Keratinocyte (primary cell): ENCODE results near the gene WBP1. TPM values are rescaled to one million over a fixed set of nuclear protein-coding genes. Genes with fewer than 3 reads are reported as not detected.

Experiments
- DNase-seq: peaks from one replicate; pipeline ENCODE4 v3.0.0-alpha.2; 2011; ENCODE audit warnings: low read depth, missing footprints, low spot score
- FAIRE-seq: peaks from 2 replicates; lab custom pipeline; 2011; peaks lifted over from hg19 to GRCh38; lab: Jason Lieb, UNC
- H2AFZ ChIP-seq: 2 replicates; pipeline ENCODE4 v1.6.0; 2012; ENCODE audit warnings: low read length, control low read depth, inconsistent platforms; ENCODE audit not compliant: control insufficient read depth
- H3K27ac ChIP-seq: 2 replicates; pipeline ENCODE4 v1.5.1; 2011; ENCODE audit warnings: low read length; ENCODE audit not compliant: control insufficient read depth, insufficient read depth
- H3K27me3 ChIP-seq: 3 replicates; pipeline ENCODE4 v1.6.0; 2011; ENCODE audit warnings: low read length; ENCODE audit not compliant: control insufficient read depth, insufficient read depth; ENCODE audit errors: extremely low read depth
- H3K36me3 ChIP-seq, 2 experiments: 2 replicates in 1 of 2; 3 replicates in 1 of 2; pipeline ENCODE4 v1.5.1; 2011; ENCODE audit warnings: low read length in 2 of 2, mild to moderate bottlenecking in 1 of 2; ENCODE audit not compliant: control insufficient read depth in 2 of 2, insufficient read depth in 2 of 2; ENCODE audit errors: extremely low read depth in 1 of 2
- H3K4me1 ChIP-seq: 3 replicates; pipeline ENCODE4 v1.5.1; 2011; ENCODE audit warnings: low read length; ENCODE audit not compliant: control insufficient read depth, insufficient read depth; ENCODE audit errors: extremely low read depth
- H3K4me2 ChIP-seq: 3 replicates; pipeline ENCODE4 v1.6.0; 2011; ENCODE audit warnings: low read depth, low read length; ENCODE audit not compliant: control insufficient read depth, insufficient read depth; ENCODE audit errors: extremely low read depth
- H3K4me3 ChIP-seq, 3 experiments: fragments of 200-600 bp in 1 of 3; sonication (generic) in 1 of 3; 2 replicates in 2 of 3; 3 replicates in 1 of 3; pipeline ENCODE4 v1.5.1; 2011 to 2016; ENCODE audit warnings: low read length in 3 of 3, mild to moderate bottlenecking in 3 of 3, control low read depth in 2 of 3, inconsistent platforms in 1 of 3, low read depth in 1 of 3, mixed read lengths in 1 of 3, mixed run types in 1 of 3, moderate library complexity in 1 of 3; ENCODE audit not compliant: control insufficient read depth in 2 of 3, insufficient read depth in 2 of 3; ENCODE audit errors: extremely low read depth in 1 of 3
- H3K79me2 ChIP-seq: 2 replicates; pipeline ENCODE4 v1.6.0; 2012; ENCODE audit warnings: low read length; ENCODE audit not compliant: control insufficient read depth, insufficient read depth
- H3K9ac ChIP-seq: 3 replicates; pipeline ENCODE4 v1.6.0; 2011; ENCODE audit warnings: low read length; ENCODE audit not compliant: control insufficient read depth, insufficient read depth; ENCODE audit errors: extremely low read depth
- H3K9me1 ChIP-seq: 3 replicates; pipeline ENCODE4 v1.6.0; 2011; ENCODE audit warnings: low read length; ENCODE audit not compliant: control insufficient read depth, insufficient read depth; ENCODE audit errors: extremely low read depth
- H3K9me3 ChIP-seq: 2 replicates; pipeline ENCODE4 v1.5.1; 2012; ENCODE audit warnings: low read depth, low read length; ENCODE audit not compliant: control insufficient read depth
- H4K20me1 ChIP-seq: 3 replicates; pipeline ENCODE4 v1.6.0; 2011; ENCODE audit warnings: low read length; ENCODE audit not compliant: control insufficient read depth, insufficient read depth; ENCODE audit errors: extremely low read depth
- CTCF ChIP-seq, 3 experiments: IDR thresholded peaks in 1 of 3; conservative IDR thresholded peaks in 1 of 3; optimal IDR thresholded peaks in 1 of 3; 2 replicates in 2 of 3; 3 replicates in 1 of 3; pipeline versions ENCODE3 to v1.5.1; 2011; ENCODE audit warnings: low read length in 3 of 3, mild to moderate bottlenecking in 3 of 3, moderate library complexity in 2 of 3, control low read depth in 1 of 3, inconsistent platforms in 1 of 3; ENCODE audit not compliant: insufficient read depth in 2 of 3; ENCODE audit errors: extremely low read depth in 1 of 3
- EZH2 ChIP-seq: IDR thresholded peaks from one replicate; pipeline ENCODE4 v1.6.1; 2012; ENCODE audit warnings: inconsistent platforms, mild to moderate bottlenecking, low read length, moderate library complexity
- dilution Hi-C: fragments of 300-500 bp; cut with MboI; formaldehyde crosslinking; loops from one replicate; pipeline ENCODE4 v1.7.0; 2020; ENCODE audit warnings: low sequenced_read_pairs; ENCODE audit not compliant: extremely low pct_ligation_motif_present
- polyA plus RNA-seq, 5 experiments: library from polyadenylated mRNA; depleted of rRNA in 3 of 5; stranded (reverse) in 3 of 5; stranded (forward) in 1 of 5; unstranded in 1 of 5; fragments of >200 nt; gene quantifications; 1 replicate in 1 of 5; 2 replicates in 3 of 5; 3 replicates in 1 of 5; pipeline versions ENCODE4 v1.2.1 to v1.2.3, GENCODE V29; 2011 to 2012; ENCODE audit warnings: missing spikeins in 2 of 5, low read depth in 1 of 5, low replicate concordance in 1 of 5

The WBP1 gene
- polyA plus RNA-seq, 1 donor (not counting 4 experiments of a cell fraction or from before 2014, with no cell fraction given): 75.5 TPM

GRCh38 chr2:74438248-74438647 is 20.0 kb upstream of the WBP1 start:
- dilution Hi-C loops: no loop called here
- Histone ChIP-seq H4K20me1 (peaks cover 27% of the 10 kb centered on the region), H3K36me3 (peaks cover 14 to 51% of the 10 kb centered on the region in 2 experiments), H3K4me1 (peaks cover 35% of the 10 kb centered on the region), H3K27me3 (no peaks in the 10 kb centered on the region), H3K4me3 (peak overlapping the region in 2 of 3 experiments; percentile 74 to 78), H2AFZ (no peak overlapping the region), H3K9ac (no peak overlapping the region), H3K4me2 (peak overlapping the region; percentile 84), H3K79me2 (peaks cover 83% of the 10 kb centered on the region), H3K9me1 (peaks cover 8% of the 10 kb centered on the region), H3K9me3 (no peaks in the 10 kb centered on the region), H3K27ac (no peak overlapping the region)
- no peak for TF ChIP-seq EZH2
- no peak for TF ChIP-seq CTCF (optimal IDR thresholded peaks at IDR 0.05 in 1 of 3, IDR thresholded peaks at IDR 0.05 in 1 of 3, conservative IDR thresholded peaks at IDR 0.05 in 1 of 3; ENCODE audit: extremely low read depth in 1 of 3, insufficient read depth in 2 of 3, low read length in 3 of 3)
- no peak for FAIRE-seq
- no peak for DNase-seq

- no peaks in the 10 kb centered on the region for H3K9me3 ChIP-seq
- no peak for FAIRE-seq
- H3K4me1 ChIP-seq: peaks cover 35% of the 10 kb centered on the region
- H3K27me3 ChIP-seq: no peaks in the 10 kb centered on the region
- H4K20me1 ChIP-seq: peaks cover 27% of the 10 kb centered on the region
- H3K36me3 ChIP-seq: peaks cover 14 to 47% of the 10 kb centered on the region in 2 experiments
- H3K79me2 ChIP-seq: peaks cover 75% of the 10 kb centered on the region
- peaks cover 8% of the 10 kb centered on the region for H3K9me1 ChIP-seq
- no peak for TF ChIP-seq EZH2
- TF ChIP-seq CTCF (optimal IDR thresholded peaks at IDR 0.05 in 1 of 3, IDR thresholded peaks at IDR 0.05 in 1 of 3, conservative IDR thresholded peaks at IDR 0.05 in 1 of 3; ENCODE audit: extremely low read depth in 1 of 3, insufficient read depth in 2 of 3, low read length in 3 of 3): no peak
- H3K9ac ChIP-seq: peak overlapping the region; percentile 98
- peak overlapping the region; percentile 74 to 98 (median 78) for H3K4me3 ChIP-seq
- no peak for DNase-seq
- dilution Hi-C loops: no loop called here
- H3K27ac ChIP-seq: peak overlapping the region; percentile 93
- H3K4me2 ChIP-seq: peak overlapping the region; percentile 84
- no peak overlapping the region for H2AFZ ChIP-seq
These were observed 18.9 kb upstream of the WBP1 start for GRCh38 chr2:74439373-74439772.
